ENCODE data around the gene CRISPLD2. TPM values are rescaled to one million over a fixed set of nuclear protein-coding genes. Genes with fewer than 3 reads are reported as not detected.

The CRISPLD2 gene
- total RNA-seq, 1 experiment from 2014 or later, result 9.4 TPM

- TF ChIP-seq ARID4B (CRISPR knock-in tag; IDR thresholded peaks at IDR 0.05; ENCODE audit: borderline replicate concordance), result no peak
Measured at GRCh38 chr16:84926462-84926861, 106.7 kb downstream of the CRISPLD2 start (continued).

- Mint-ChIP-seq H3K27ac (no peak overlapping the region), H3K4me1 (peaks cover 14% of the 10 kb centered on the region), H3K9me3 (peaks cover 4% of the 10 kb centered on the region), H3K27me3 (ENCODE audit: low read depth) (no peaks in the 10 kb centered on the region), H3K4me3 (no peak overlapping the region), H3K36me3 (no peaks in the 10 kb centered on the region)
- DNase-seq (ENCODE audit: low spot score) (no peak), ATAC-seq (no peak)
- TF ChIP-seq OVOL2 (CRISPR knock-in tag; IDR thresholded peaks at IDR 0.05; ENCODE audit: borderline replicate concordance), result no peak
- CTCF ChIA-PET, result interaction anchor here (0.7 to 6.7 kb wide), 4 partner anchors 25 to 422 kb away, joined by 3 to 139 read pairs (median 6); no protein-coding TSS in a partner anchor
- POLR2A ChIA-PET, result no interaction called here
Measured at GRCh38 chr16:84927621-84928591, 108.1 kb downstream of the CRISPLD2 start.

GRCh38 chr16:84928679-84929420 lies 109.1 kb downstream of the CRISPLD2 start:
- CTCF ChIA-PET, result interaction anchor here (1.4 to 6.7 kb wide), 3 partner anchors 24 to 42 kb away, joined by 4 to 139 read pairs (median 9); no protein-coding TSS in a partner anchor
- H3K27me3 Mint-ChIP-seq (ENCODE audit: low read depth), result no peaks in the 10 kb centered on the region
- no peak overlapping the region for H3K4me3 Mint-ChIP-seq
- no peaks in the 10 kb centered on the region for H3K36me3 Mint-ChIP-seq
- DNase-seq (ENCODE audit: low spot score) (no peak), ATAC-seq (no peak)
- H3K27ac Mint-ChIP-seq, result no peak overlapping the region
- POLR2A ChIA-PET, result no interaction called here
- peaks cover 14% of the 10 kb centered on the region for H3K4me1 Mint-ChIP-seq
- peaks cover 4% of the 10 kb centered on the region for H3K9me3 Mint-ChIP-seq
- TF ChIP-seq TCF7 (CRISPR knock-in tag; IDR thresholded peaks at IDR 0.05; ENCODE audit: low read depth) (no peak), E2F5 (CRISPR knock-in tag; IDR thresholded peaks at IDR 0.05) (no peak), OVOL2 (CRISPR knock-in tag; IDR thresholded peaks at IDR 0.05; ENCODE audit: borderline replicate concordance) (no peak)

- CTCF ChIA-PET, result interaction anchor here (6.7 kb wide), 1 partner anchor 23 kb away, joined by 139 read pairs; no protein-coding TSS in a partner anchor
- no peaks in the 10 kb centered on the region for H3K27me3 Mint-ChIP-seq (ENCODE audit: low read depth)
- no peaks in the 10 kb centered on the region for H3K36me3 Mint-ChIP-seq
- DNase-seq (ENCODE audit: low spot score) (no peak), ATAC-seq (no peak)
- TF ChIP-seq SMAD3 (CRISPR knock-in tag; IDR thresholded peaks at IDR 0.05; ENCODE audit: borderline replicate concordance) (no peak), CBFB (CRISPR knock-in tag; IDR thresholded peaks at IDR 0.05; ENCODE audit: low read depth) (no peak)
- 0 out of 2 replicates have a peak overlapping the region, but pooled peaks have one; percentile 5 for H3K27ac Mint-ChIP-seq
- H3K9me3 Mint-ChIP-seq, result peaks cover 4% of the 10 kb centered on the region
- H3K4me3 Mint-ChIP-seq, result no peak overlapping the region
- POLR2A ChIA-PET, result no interaction called here
- H3K4me1 Mint-ChIP-seq, result peaks cover 8% of the 10 kb centered on the region
Measured at GRCh38 chr16:84929421-84930297, 109.9 kb downstream of the CRISPLD2 start.

Measured in WTC11 (cell line).